H1 (cell line): ENCODE data around the gene CCDC7. TPM values are rescaled to one million over a fixed set of nuclear protein-coding genes. Genes with fewer than 3 reads are reported as not detected.

Experiments
- CTCF ChIA-PET: fragments of 300-600 bp; sonication (Branson Sonifier 250); formaldehyde crosslinking; loops from one replicate; lab custom pipeline; 2021; ENCODE audit not compliant: partially characterized antibody; lab: Charles Lee
- POLR2A ChIA-PET: fragments of 300-600 bp; sonication (Branson Sonifier 250); formaldehyde crosslinking; loops from one replicate; lab custom pipeline; 2021; ENCODE audit warnings: inconsistent platforms; ENCODE audit not compliant: partially characterized antibody; lab: Charles Lee
- DNase-seq, 2 experiments: peaks; one replicate each; pipeline versions ENCODE4 v3.0.0 to v3.0.0-alpha.2; 2010 to 2022; ENCODE audit warnings: low spot score in 2 of 2, low read depth in 1 of 2, mixed read lengths in 1 of 2
- FAIRE-seq: peaks from 2 replicates; lab custom pipeline; 2011; peaks lifted over from hg19 to GRCh38; lab: Jason Lieb, UNC
- H2AFZ ChIP-seq: 2 replicates; pipeline ENCODE4 v1.8.1; 2012; ENCODE audit warnings: low read length, inconsistent platforms
- H2AK5ac ChIP-seq: 2 replicates; pipeline ENCODE4 v1.6.1; 2013; ENCODE audit warnings: low read depth, low read length
- H2BK120ac ChIP-seq: replicated peaks from 2 replicates; pipeline ENCODE3; 2013; ENCODE audit warnings: low read depth, low read length, inconsistent platforms
- H2BK12ac ChIP-seq: 2 replicates; pipeline ENCODE4 v1.6.1; 2013; ENCODE audit warnings: low read depth, low read length
- H2BK15ac ChIP-seq: 2 replicates; pipeline ENCODE4 v1.6.1; 2013; ENCODE audit warnings: low read length
- H2BK20ac ChIP-seq: 2 replicates; pipeline ENCODE4 v1.6.1; 2013; ENCODE audit warnings: low read length
- H2BK5ac ChIP-seq: 2 replicates; pipeline ENCODE4 v1.6.1; 2013; ENCODE audit warnings: low read depth, low read length
- H3K14ac ChIP-seq: 2 replicates; pipeline ENCODE4 v1.6.1; 2013; ENCODE audit warnings: inconsistent platforms; ENCODE audit not compliant: insufficient read length
- H3K18ac ChIP-seq: 2 replicates; pipeline ENCODE4 v1.6.1; 2013; ENCODE audit warnings: low read length; ENCODE audit errors: extremely low read depth
- H3K23ac ChIP-seq: 2 replicates; pipeline ENCODE4 v1.6.1; 2013; ENCODE audit warnings: inconsistent platforms; ENCODE audit not compliant: insufficient read length
- H3K23me2 ChIP-seq: 2 replicates; pipeline ENCODE4 v1.6.1; 2013; ENCODE audit warnings: low read depth, low read length
- H3K27ac ChIP-seq: 2 replicates; pipeline ENCODE4 v1.6.1; 2011; ENCODE audit warnings: low read depth, low read length, inconsistent platforms
- H3K27me3 ChIP-seq, 4 experiments: replicated peaks in 1 of 4; 1 replicate in 1 of 4; 2 replicates in 3 of 4; pipeline versions ENCODE4 v1.6.1 to v1.8.1; 2011 to 2013; ENCODE audit warnings: low read length in 3 of 4, mild to moderate bottlenecking in 3 of 4, inconsistent platforms in 2 of 4, mixed read lengths in 2 of 4, moderate library complexity in 1 of 4; ENCODE audit not compliant: control insufficient read depth in 3 of 4, insufficient read depth in 3 of 4; ENCODE audit errors: extremely low read depth in 1 of 4
- H3K36me3 ChIP-seq, 4 experiments: 2 replicates each; pipeline versions ENCODE4 v1.6.1 to v1.8.1; 2011 to 2013; ENCODE audit warnings: mild to moderate bottlenecking in 4 of 4, low read length in 3 of 4, moderate library complexity in 2 of 4, control low read depth in 1 of 4, inconsistent platforms in 1 of 4; ENCODE audit not compliant: insufficient read depth in 4 of 4, control insufficient read depth in 2 of 4
- H3K4ac ChIP-seq: replicated peaks from 2 replicates; pipeline ENCODE3; 2013; ENCODE audit warnings: low read length, low read depth, mixed read lengths, inconsistent platforms; ENCODE audit not compliant: insufficient read length
- H3K4me1 ChIP-seq, 4 experiments: replicated peaks in 1 of 4; 1 replicate in 1 of 4; 2 replicates in 3 of 4; pipeline versions ENCODE4 v1.6.1 to v1.8.1; 2011 to 2013; ENCODE audit warnings: low read length in 3 of 4, inconsistent platforms in 2 of 4, mixed read lengths in 1 of 4; ENCODE audit not compliant: insufficient read depth in 4 of 4, control insufficient read depth in 3 of 4
- H3K4me2 ChIP-seq, 2 experiments: 2 replicates each; pipeline versions ENCODE4 v1.6.1 to v1.8.1; 2011 to 2013; ENCODE audit warnings: low read depth in 2 of 2, low read length in 2 of 2, control low read depth in 1 of 2, inconsistent platforms in 1 of 2, mild to moderate bottlenecking in 1 of 2; ENCODE audit not compliant: insufficient read depth in 1 of 2
- H3K4me3 ChIP-seq, 4 experiments: fragments of 200-600, 300-600 bp in 1 of 4; sonication (generic), shearing (Covaris generic), sonication (Bioruptor Twin) in 1 of 4; 2 replicates each; pipeline versions ENCODE4 v1.5.1 to v1.8.1; 2011 to 2016; ENCODE audit warnings: low read length in 4 of 4, low read depth in 3 of 4, control low read depth in 2 of 4, inconsistent platforms in 2 of 4, mild to moderate bottlenecking in 2 of 4, mixed read lengths in 1 of 4, moderate library complexity in 1 of 4; ENCODE audit not compliant: insufficient read depth in 2 of 4; ENCODE audit errors: extremely low read depth in 1 of 4
- H3K56ac ChIP-seq: replicated peaks from 2 replicates; pipeline ENCODE3; 2013; ENCODE audit warnings: low read depth, mild to moderate bottlenecking, mixed read lengths, low read length, inconsistent platforms; ENCODE audit not compliant: insufficient read length
- H3K79me1 ChIP-seq: 2 replicates; pipeline ENCODE4 v1.6.1; 2013; ENCODE audit warnings: low read depth, low read length, control low read depth
- H3K79me2 ChIP-seq, 2 experiments: 2 replicates each; pipeline versions ENCODE4 v1.6.1 to v1.8.1; 2012 to 2013; ENCODE audit warnings: low read length in 2 of 2, mild to moderate bottlenecking in 2 of 2, inconsistent platforms in 1 of 2; ENCODE audit not compliant: insufficient read depth in 2 of 2, control insufficient read depth in 1 of 2
- H3K9ac ChIP-seq, 4 experiments: replicated peaks in 1 of 4; 1 replicate in 1 of 4; 2 replicates in 3 of 4; pipeline versions ENCODE4 v1.6.1 to v1.8.1; 2011 to 2013; ENCODE audit warnings: low read depth in 3 of 4, low read length in 3 of 4, control low read depth in 2 of 4, mild to moderate bottlenecking in 2 of 4, moderate library complexity in 2 of 4, inconsistent platforms in 1 of 4; ENCODE audit errors: extremely low read depth in 1 of 4
- H3K9me3 ChIP-seq, 2 experiments: 2 replicates each; pipeline versions ENCODE4 v1.6.1 to v1.8.1; 2012 to 2013; ENCODE audit warnings: mild to moderate bottlenecking in 2 of 2, moderate library complexity in 2 of 2, control low read depth in 1 of 2, inconsistent platforms in 1 of 2, low read depth in 1 of 2, low read length in 1 of 2, mixed read lengths in 1 of 2; ENCODE audit not compliant: insufficient read depth in 2 of 2
- H4K20me1 ChIP-seq, 2 experiments: replicated peaks in 1 of 2; 2 replicates each; pipeline versions ENCODE3 to v1.8.1; 2011 to 2013; ENCODE audit warnings: inconsistent platforms in 2 of 2, low read length in 2 of 2, mild to moderate bottlenecking in 1 of 2; ENCODE audit not compliant: insufficient read depth in 2 of 2, control insufficient read depth in 1 of 2
- H4K5ac ChIP-seq: 2 replicates; pipeline ENCODE4 v1.6.1; 2013; ENCODE audit warnings: low read length, low read depth, mixed read lengths, inconsistent platforms; ENCODE audit not compliant: insufficient read length
- H4K8ac ChIP-seq: 2 replicates; pipeline ENCODE4 v1.8.0; 2013; ENCODE audit warnings: mild to moderate bottlenecking, moderate library complexity, low read length, inconsistent platforms; ENCODE audit not compliant: insufficient read depth; ENCODE audit errors: extremely low read depth
- H4K91ac ChIP-seq: replicated peaks from 2 replicates; pipeline ENCODE3; 2013; ENCODE audit warnings: low read length, mixed read lengths, inconsistent platforms; ENCODE audit not compliant: insufficient read length
- BACH1 ChIP-seq: IDR thresholded peaks from 2 replicates; pipeline ENCODE4 v1.6.1; 2012; ENCODE audit warnings: low read length, improper control_type of control experiment
- BRCA1 ChIP-seq: IDR thresholded peaks from 2 replicates; pipeline ENCODE4 v1.6.1; 2012; ENCODE audit warnings: low read depth, low read length, improper control_type of control experiment
- CTCF ChIP-seq, 3 experiments: IDR thresholded peaks; 1 replicate in 2 of 3; 2 replicates in 1 of 3; pipeline versions ENCODE4 v1.5.1 to v1.6.1; 2011; ENCODE audit warnings: low read length in 3 of 3, mild to moderate bottlenecking in 3 of 3, inconsistent platforms in 2 of 3, low read depth in 1 of 3, moderate library complexity in 1 of 3; ENCODE audit not compliant: insufficient read depth in 1 of 3; ENCODE audit errors: control extremely low read depth in 1 of 3
- EGR1 ChIP-seq: IDR thresholded peaks from 2 replicates; pipeline ENCODE4 v1.6.1; 2011; ENCODE audit warnings: low read depth, low read length, borderline replicate concordance
- GTF2F1 ChIP-seq: IDR thresholded peaks from 2 replicates; pipeline ENCODE4 v1.6.1; 2012; ENCODE audit warnings: low read depth, low read length, improper control_type of control experiment, borderline replicate concordance
- WGBS, 2 experiments: shearing (Covaris generic) in 1 of 2; methylation state at CpG; one replicate each; pipeline versions ENCODE4 v1.1.6 to v1.1.7; 2013 to 2015; ENCODE audit warnings: low lambda C conversion rate in 2 of 2, mixed read lengths in 2 of 2, inconsistent platforms in 1 of 2, low coverage in 1 of 2, missing lambda C conversion rate in 1 of 2; ENCODE audit not compliant: insufficient replicate concordance in 2 of 2, insufficient coverage in 1 of 2, insufficient read length in 1 of 2; ENCODE audit errors: extremely low coverage in 1 of 2, missing lambda C conversion rate in 1 of 2; 5-methylcytosine and 5-hydroxymethylcytosine counted together
- polyA plus RNA-seq, 7 experiments: library from polyadenylated mRNA; depleted of rRNA in 3 of 7; stranded (reverse) in 5 of 7; unstranded in 2 of 7; fragments of >200 nt in 5 of 7; fragments of 200-250 nt in 2 of 7; gene quantifications; 1 replicate in 5 of 7; 2 replicates in 1 of 7; 4 replicates in 1 of 7; pipeline versions ENCODE4 v1.2.1 to v1.2.3, GENCODE V29; 2011 to 2013; ENCODE audit warnings: missing spikeins in 2 of 7, mixed read lengths in 2 of 7
- total RNA-seq: library from RNA; stranded (reverse); fragmentation: NEBNext Ultra II Directional; extraction: Animal tissue kit (Norgen Biotek cat#: 25700); gene quantifications from 2 replicates; pipeline ENCODE4 v1.2.1, GENCODE V29; 2021

The CCDC7 gene
- total and polyA plus RNA-seq, 2 of the 8 experiments (the other 6 are each of a cell fraction or from before 2014, with no cell fraction given): 0.18 to 0.74 TPM

GRCh38 chr10:32888161-32888927 is 442.4 kb downstream of the CCDC7 start:
- H2BK12ac ChIP-seq: no peak overlapping the region
- POLR2A ChIA-PET: no interaction called here
- no peak overlapping the region for H3K9ac ChIP-seq
- no peak overlapping the region for H4K8ac ChIP-seq
- no peak overlapping the region for H3K4me3 ChIP-seq
- no peaks in the 10 kb centered on the region for H3K9me3 ChIP-seq
- no peak overlapping the region for H3K18ac ChIP-seq
- H3K27me3 ChIP-seq: no peaks in the 10 kb centered on the region
- peaks cover 0 to 7% (median 2%) of the 10 kb centered on the region in 4 experiments; a peak in 1 of 7 replicates for H3K4me1 ChIP-seq
- H2AK5ac ChIP-seq: no peak overlapping the region
- H4K20me1 ChIP-seq: no peaks in the 10 kb centered on the region
- H3K4me2 ChIP-seq: no peak overlapping the region
- DNase-seq (no peak), FAIRE-seq (no peak)
- no peak overlapping the region for H2BK5ac ChIP-seq
- H3K27ac ChIP-seq: no peak overlapping the region
- no peaks in the 10 kb centered on the region for H3K23me2 ChIP-seq
- no peak for TF ChIP-seq BRCA1
- no peak for TF ChIP-seq EGR1
- TF ChIP-seq BACH1: no peak
- TF ChIP-seq CTCF (IDR thresholded peaks at IDR 0.05; ENCODE audit: control extremely low read depth in 1 of 3, insufficient read depth in 1 of 3, low read depth in 1 of 3, low read length in 3 of 3): no peak
- no peak for TF ChIP-seq GTF2F1
- TF ChIP-seq, all 59 proteins: peak for 0
- CTCF ChIA-PET: interaction anchor here (0.6 to 1.1 kb wide), 4 partner anchors 52 to 215 kb away, joined by 3 to 4 read pairs (median 3); no protein-coding TSS in a partner anchor
- Histone ChIP-seq H3K79me1 (no peaks in the 10 kb centered on the region), H4K91ac (no peak overlapping the region), H4K5ac (no peak overlapping the region), H3K36me3 (no peaks in the 10 kb centered on the region), H2BK120ac (no peak overlapping the region), H3K14ac (no peak overlapping the region), H3K79me2 (no peaks in the 10 kb centered on the region), H2AFZ (no peak overlapping the region), H3K4ac (no peak overlapping the region), H3K23ac (no peak overlapping the region), H2BK15ac (no peak overlapping the region), H2BK20ac (no peak overlapping the region), H3K56ac (no peak overlapping the region)
- WGBS, 2 experiments: 93% methylated on average over 11 of the region's 11 CpGs; no CpG with 5 or more reads in 1 of the 2 experiments
